K562 (cell line): ENCODE measurements around the gene RAB3GAP2.
"Not testable (repeated sequence)": the region's sequence is repeated elsewhere in the genome, so short reads cannot be mapped to it uniquely, and the experiment has no call there.

Source experiments
- BRD4 ChIP-seq: fragments of 200-600 bp; sonication (generic); IDR thresholded peaks from 2 replicates; pipeline ENCODE4 v1.6.1; 2017; ENCODE audit warnings: inconsistent platforms
- CHCHD3 ChIP-seq: fragments of 250-450 bp; sonication (Bioruptor Pico); IDR thresholded peaks from 2 replicates; pipeline ENCODE4 v2.1.2; 2022; ENCODE audit warnings: mild to moderate bottlenecking
- CTCF ChIP-seq, 3 experiments: IDR thresholded peaks in 2 of 3; conservative IDR thresholded peaks in 1 of 3; 2 replicates each; pipeline ENCODE4 v1.5.1; 2011 to 2012; ENCODE audit warnings: low read length in 3 of 3, mild to moderate bottlenecking in 3 of 3, control low read depth in 2 of 3, improper control_type of control experiment in 1 of 3, inconsistent platforms in 1 of 3, low read depth in 1 of 3, mixed read lengths in 1 of 3, moderate library complexity in 1 of 3; ENCODE audit not compliant: insufficient read depth in 2 of 3
- ETV6 ChIP-seq, 3 experiments: fragments of 150-350 bp in 1 of 3; sonication (generic) in 1 of 3; formaldehyde crosslinking in 1 of 3; IDR thresholded peaks; 2 replicates each; pipeline versions ENCODE4 v1.6.1 to v1.8.0; 2014 to 2022; ENCODE audit warnings: borderline replicate concordance in 2 of 3, low read depth in 2 of 3, antibody characterized with exemption in 1 of 3, low read length in 1 of 3, mild to moderate bottlenecking in 1 of 3, missing genetic modification reagents in 1 of 3
- FOXA3 ChIP-seq, 2 experiments: fragments of 450-650 bp in 1 of 2; sonication (generic) in 1 of 2; formaldehyde crosslinking; IDR thresholded peaks in 1 of 2; conservative IDR thresholded peaks in 1 of 2; 2 replicates each; pipeline versions ENCODE4 v1.4.0 to v1.8.0; 2020 to 2022; ENCODE audit warnings: mild to moderate bottlenecking in 2 of 2, missing genetic modification reagents in 1 of 2
- LARP7 ChIP-seq: fragments of 450-650 bp; IDR thresholded peaks from 2 replicates; pipeline ENCODE4 v1.6.1; 2016
- MTA2 ChIP-seq: fragments of 450-650 bp; IDR thresholded peaks from 2 replicates; pipeline ENCODE4 v1.6.1; 2016; ENCODE audit warnings: low read depth
- NFIX ChIP-seq: fragments of 250-450 bp; sonication (Bioruptor Pico); IDR thresholded peaks from 2 replicates; pipeline ENCODE4 v1.4.0; 2020; ENCODE audit warnings: low read depth, mild to moderate bottlenecking, moderate library complexity
- POLR2A ChIP-seq: fragments of 450-650 bp; conservative IDR thresholded peaks from 2 replicates; pipeline ENCODE4 v1.6.1; 2016
- SP1 ChIP-seq: sonication (generic); formaldehyde crosslinking; IDR thresholded peaks from 2 replicates; pipeline ENCODE4 v1.8.1; 2022; ENCODE audit warnings: mild to moderate bottlenecking, missing genetic modification reagents
- TAF1 ChIP-seq: IDR thresholded peaks from 2 replicates; pipeline ENCODE4 v1.6.1; 2011; ENCODE audit warnings: mild to moderate bottlenecking, low read length, moderate library complexity; ENCODE audit not compliant: insufficient read depth, control insufficient read depth, severe bottlenecking; ENCODE audit errors: extremely low read depth
- ZNF274 ChIP-seq: IDR thresholded peaks from 2 replicates; pipeline ENCODE4 v1.6.1; 2011; ENCODE audit warnings: low read depth, mild to moderate bottlenecking, low read length, moderate library complexity, borderline replicate concordance
- TF ChIP-seq, protein P1 (sequence below): conservative IDR thresholded peaks from 2 replicates; pipeline ENCODE4 v1.6.1; 2011; ENCODE audit warnings: low read depth, mild to moderate bottlenecking, low read length; ENCODE audit not compliant: control insufficient read depth
- TF ChIP-seq, protein P2 (sequence below): fragments of 250-450 bp; sonication (Bioruptor Pico); IDR thresholded peaks from 2 replicates; pipeline ENCODE4 v1.8.0; 2021; ENCODE audit warnings: moderate library complexity, mild to moderate bottlenecking, inconsistent platforms

GRCh38 chr1:220248715-220249265 is 23.5 kb downstream of the RAB3GAP2 start:
- TF ChIP-seq CTCF (IDR thresholded peaks at IDR 0.05 in 2 of 3, conservative IDR thresholded peaks at IDR 0.05 in 1 of 3; ENCODE audit: insufficient read depth in 2 of 3, low read depth in 1 of 3, low read length in 3 of 3); ETV6 (IDR thresholded peaks at IDR 0.05; ENCODE audit: borderline replicate concordance in 1 of 2, low read depth in 2 of 2, low read length in 1 of 2); ETV6 (CRISPR knock-in tag; IDR thresholded peaks at IDR 0.05; ENCODE audit: borderline replicate concordance); NFIX (CRISPR knock-in tag); FOXA3 (CRISPR knock-in tag; conservative IDR thresholded peaks at IDR 0.05 in 1 of 2, IDR thresholded peaks at IDR 0.05 in 1 of 2); CHCHD3 (CRISPR knock-in tag); TAF1; SP1 (CRISPR knock-in tag); ZNF274; BRD4; LARP7; POLR2A; MTA2: not testable (repeated sequence)
- TF ChIP-seq, protein P1, sequence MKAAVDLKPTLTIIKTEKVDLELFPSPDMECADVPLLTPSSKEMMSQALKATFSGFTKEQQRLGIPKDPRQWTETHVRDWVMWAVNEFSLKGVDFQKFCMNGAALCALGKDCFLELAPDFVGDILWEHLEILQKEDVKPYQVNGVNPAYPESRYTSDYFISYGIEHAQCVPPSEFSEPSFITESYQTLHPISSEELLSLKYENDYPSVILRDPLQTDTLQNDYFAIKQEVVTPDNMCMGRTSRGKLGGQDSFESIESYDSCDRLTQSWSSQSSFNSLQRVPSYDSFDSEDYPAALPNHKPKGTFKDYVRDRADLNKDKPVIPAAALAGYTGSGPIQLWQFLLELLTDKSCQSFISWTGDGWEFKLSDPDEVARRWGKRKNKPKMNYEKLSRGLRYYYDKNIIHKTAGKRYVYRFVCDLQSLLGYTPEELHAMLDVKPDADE = not testable (repeated sequence)
- TF ChIP-seq, protein P2, sequence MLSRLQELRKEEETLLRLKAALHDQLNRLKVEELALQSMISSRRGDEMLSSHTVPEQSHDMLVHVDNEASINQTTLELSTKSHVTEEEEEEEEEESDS (CRISPR knock-in tag) = not testable (repeated sequence)
